Mesendoderm (in vitro differentiated cells): ENCODE results near the gene TCHHL1.
"Not testable (repeated sequence)": the region's sequence is repeated elsewhere in the genome, so short reads cannot be mapped to it uniquely, and the experiment has no call there.

ENCODE experiments used
- DNase-seq: peaks from one replicate; pipeline ENCODE4 v3.0.0; 2013
- H2AK5ac ChIP-seq: 2 replicates; pipeline ENCODE4 v1.6.1; 2013; ENCODE audit warnings: low read length, inconsistent platforms
- H2BK120ac ChIP-seq: 2 replicates; pipeline ENCODE4 v1.6.1; 2013; ENCODE audit warnings: low read depth, mild to moderate bottlenecking, low read length, moderate library complexity, mixed read lengths
- H2BK15ac ChIP-seq: replicated peaks from 2 replicates; pipeline ENCODE4 v1.6.1; 2013; ENCODE audit warnings: low read depth, mild to moderate bottlenecking, moderate library complexity
- H2BK5ac ChIP-seq: 2 replicates; pipeline ENCODE4 v1.6.1; 2013; ENCODE audit warnings: low read length, inconsistent platforms
- H3K18ac ChIP-seq: 2 replicates; pipeline ENCODE4 v1.6.1; 2013; ENCODE audit warnings: mild to moderate bottlenecking, low read length, mixed read lengths
- H3K23ac ChIP-seq: one replicate; pipeline ENCODE4 v1.6.1; 2013; ENCODE audit warnings: low read length
- H3K27ac ChIP-seq: 2 replicates; pipeline ENCODE4 v1.5.1; 2013; ENCODE audit warnings: low read depth, mild to moderate bottlenecking, inconsistent platforms, low read length, moderate library complexity
- H3K27me3 ChIP-seq: 2 replicates; pipeline ENCODE4 v1.6.1; 2013; ENCODE audit warnings: low read length, control low read depth, mild to moderate bottlenecking, inconsistent platforms; ENCODE audit not compliant: insufficient read depth, poor library complexity
- H3K36me3 ChIP-seq: 2 replicates; pipeline ENCODE4 v1.6.1; 2013; ENCODE audit warnings: low read length, inconsistent platforms; ENCODE audit not compliant: control insufficient read depth, insufficient read depth
- H3K4ac ChIP-seq: one replicate; pipeline ENCODE4 v1.6.1; 2013; ENCODE audit warnings: low read depth, mild to moderate bottlenecking, low read length, moderate library complexity
- H3K4me1 ChIP-seq: 2 replicates; pipeline ENCODE4 v1.6.1; 2013; ENCODE audit warnings: low read depth, low read length, inconsistent platforms; ENCODE audit not compliant: control insufficient read depth
- H3K4me2 ChIP-seq: 2 replicates; pipeline ENCODE4 v1.6.1; 2013; ENCODE audit warnings: low read length
- H3K4me3 ChIP-seq: 2 replicates; pipeline ENCODE4 v1.5.1; 2013; ENCODE audit warnings: mild to moderate bottlenecking, low read length
- H3K56ac ChIP-seq: one replicate; pipeline ENCODE4 v1.6.1; 2013; ENCODE audit warnings: low read length
- H3K79me1 ChIP-seq: 2 replicates; pipeline ENCODE4 v1.6.1; 2013; ENCODE audit warnings: low read length, inconsistent platforms
- H3K79me2 ChIP-seq: 2 replicates; pipeline ENCODE4 v1.6.1; 2013; ENCODE audit warnings: mild to moderate bottlenecking, low read length; ENCODE audit not compliant: control insufficient read depth, insufficient read depth
- H3K9ac ChIP-seq: 2 replicates; pipeline ENCODE4 v1.6.1; 2013; ENCODE audit warnings: low read length, inconsistent platforms
- H4K5ac ChIP-seq: one replicate; pipeline ENCODE4 v1.6.1; 2013; ENCODE audit warnings: low read length
- H4K8ac ChIP-seq: one replicate; pipeline ENCODE4 v1.6.1; 2013; ENCODE audit warnings: low read depth, mild to moderate bottlenecking, control low read depth, low read length, moderate library complexity
- WGBS: extraction: QIAGEN DNeasy Blood & Tissue Kit; methylation state at CpG from one replicate; pipeline ENCODE4 v1.1.7; 2013; ENCODE audit warnings: low lambda C conversion rate, missing lambda C conversion rate; ENCODE audit not compliant: insufficient coverage; ENCODE audit errors: extremely low coverage; 5-methylcytosine and 5-hydroxymethylcytosine counted together

TCHHL1 gene

GRCh38 chr1:152107031-152107983, 18.4 kb upstream of the TCHHL1 start:
- H3K27ac ChIP-seq: no peak overlapping the region
- H3K9ac ChIP-seq: no peak overlapping the region
- no peak overlapping the region for H3K4me2 ChIP-seq
- DNase-seq: peak; percentile 66
- no peak overlapping the region for H3K4me3 ChIP-seq
- no peak overlapping the region for H2BK120ac ChIP-seq
- no peak overlapping the region for H2BK15ac ChIP-seq
- no peaks in the 10 kb centered on the region for H3K79me1 ChIP-seq
- H3K27me3 ChIP-seq: peaks cover 47% of the 10 kb centered on the region
- H2BK5ac ChIP-seq: no peak overlapping the region
- H3K79me2 ChIP-seq: no peaks in the 10 kb centered on the region
- no peak overlapping the region for H3K4ac ChIP-seq
- no peak overlapping the region for H3K18ac ChIP-seq
- no peak overlapping the region for H4K8ac ChIP-seq
- H3K36me3 ChIP-seq: no peaks in the 10 kb centered on the region
- H3K4me1 ChIP-seq: no peaks in the 10 kb centered on the region
- no peak overlapping the region for H2AK5ac ChIP-seq
- no peak overlapping the region for H3K56ac ChIP-seq
- no peak overlapping the region for H3K23ac ChIP-seq
- no CpG with 5 or more reads among the region's 41 CpGs for WGBS
- no peak overlapping the region for H4K5ac ChIP-seq

GRCh38 chr1:152104854-152105253, 16.0 kb upstream of the TCHHL1 start:
- Histone ChIP-seq H2BK15ac (no peak overlapping the region), H3K4me3 (no peak overlapping the region), H3K18ac (no peak overlapping the region), H3K4ac (no peak overlapping the region), H3K79me1 (no peaks in the 10 kb centered on the region), H4K5ac (no peak overlapping the region), H3K4me2 (no peak overlapping the region), H4K8ac (no peak overlapping the region), H3K36me3 (no peaks in the 10 kb centered on the region), H3K23ac (no peak overlapping the region), H2BK120ac (no peak overlapping the region), H3K4me1 (no peaks in the 10 kb centered on the region), H3K79me2 (no peaks in the 10 kb centered on the region), H3K56ac (no peak overlapping the region), H2AK5ac (no peak overlapping the region), H3K9ac (no peak overlapping the region), H3K27ac (no peak overlapping the region), H3K27me3 (peaks cover 30% of the 10 kb centered on the region), H2BK5ac (no peak overlapping the region)
- WGBS: no CpG with 5 or more reads among the region's 2 CpGs
- no peak for DNase-seq

- no peak overlapping the region for H3K23ac ChIP-seq
Observed at GRCh38 chr1:152096931-152097330, 8.1 kb upstream of the TCHHL1 start.

GRCh38 chr1:152086760-152087159, 2.1 kb downstream of the TCHHL1 start:
- H2AK5ac ChIP-seq: no peak overlapping the region
- DNase-seq: no peak
- H2BK5ac ChIP-seq: no peak overlapping the region
- H4K8ac ChIP-seq: no peak overlapping the region
- no peak overlapping the region for H3K56ac ChIP-seq
- no peaks in the 10 kb centered on the region for H3K79me2 ChIP-seq
- no peaks in the 10 kb centered on the region for H3K79me1 ChIP-seq
- no peaks in the 10 kb centered on the region for H3K4me1 ChIP-seq
- no peak overlapping the region for H4K5ac ChIP-seq
- no peak overlapping the region for H2BK15ac ChIP-seq
- no peak overlapping the region for H3K4me2 ChIP-seq
- no peak overlapping the region for H3K4me3 ChIP-seq
- H3K27ac ChIP-seq: no peak overlapping the region
- H3K4ac ChIP-seq: no peak overlapping the region
- H3K23ac ChIP-seq: no peak overlapping the region
- no peak overlapping the region for H3K9ac ChIP-seq
- H3K18ac ChIP-seq: no peak overlapping the region
- no peaks in the 10 kb centered on the region for H3K36me3 ChIP-seq
- H3K27me3 ChIP-seq: no peaks in the 10 kb centered on the region
- H2BK120ac ChIP-seq: no peak overlapping the region

More at GRCh38 chr1:152096931-152097330, 8.1 kb upstream of the TCHHL1 start:
- Histone ChIP-seq H3K4me1 (no peaks in the 10 kb centered on the region), H3K9ac (no peak overlapping the region), H3K79me1 (no peaks in the 10 kb centered on the region), H3K4ac (no peak overlapping the region), H4K8ac (no peak overlapping the region), H2BK5ac (no peak overlapping the region), H3K4me2 (no peak overlapping the region), H3K18ac (no peak overlapping the region), H3K27me3 (no peaks in the 10 kb centered on the region), H2AK5ac (no peak overlapping the region), H3K36me3 (no peaks in the 10 kb centered on the region), H3K27ac (no peak overlapping the region), H4K5ac (no peak overlapping the region), H2BK15ac (no peak overlapping the region), H3K4me3 (no peak overlapping the region), H3K56ac (no peak overlapping the region), H2BK120ac (no peak overlapping the region), H3K79me2 (no peaks in the 10 kb centered on the region)
- no CpG with 5 or more reads among the region's 3 CpGs for WGBS
- no peak for DNase-seq

GRCh38 chr1:152084853-152085252, 4.0 kb downstream of the TCHHL1 start:
- H2BK120ac ChIP-seq: no peak overlapping the region
- no peaks in the 10 kb centered on the region for H3K4me1 ChIP-seq
- H3K9ac ChIP-seq: no peak overlapping the region
- no peak overlapping the region for H4K8ac ChIP-seq
- H3K4me3 ChIP-seq: no peak overlapping the region
- no peak overlapping the region for H4K5ac ChIP-seq
- no peak overlapping the region for H3K56ac ChIP-seq
- H2BK15ac ChIP-seq: no peak overlapping the region
- H2BK5ac ChIP-seq: no peak overlapping the region
- no peak overlapping the region for H2AK5ac ChIP-seq
- H3K4ac ChIP-seq: no peak overlapping the region
- H3K27ac ChIP-seq: no peak overlapping the region
- no peaks in the 10 kb centered on the region for H3K36me3 ChIP-seq
- H3K23ac ChIP-seq: no peak overlapping the region
- H3K79me1 ChIP-seq: no peaks in the 10 kb centered on the region
- H3K18ac ChIP-seq: no peak overlapping the region
- H3K4me2 ChIP-seq: no peak overlapping the region
- no peaks in the 10 kb centered on the region for H3K79me2 ChIP-seq
- no peaks in the 10 kb centered on the region for H3K27me3 ChIP-seq
- 100% methylated on average over 1 of the region's 1 CpG for WGBS
- no peak for DNase-seq

GRCh38 chr1:152081026-152081425, 7.8 kb downstream of the TCHHL1 start:
- not testable (repeated sequence) for H3K79me1 ChIP-seq, H3K4me3 ChIP-seq, H2BK120ac ChIP-seq, H2BK15ac ChIP-seq, H3K27me3 ChIP-seq, H4K5ac ChIP-seq, H3K56ac ChIP-seq, H3K4me2 ChIP-seq, H4K8ac ChIP-seq, DNase-seq, H3K27ac ChIP-seq, H3K23ac ChIP-seq, H3K4me1 ChIP-seq, H3K18ac ChIP-seq, H3K36me3 ChIP-seq, H3K9ac ChIP-seq, H2BK5ac ChIP-seq, H2AK5ac ChIP-seq, H3K79me2 ChIP-seq, H3K4ac ChIP-seq
- no CpG with 5 or more reads among the region's 17 CpGs for WGBS
